Esophagus squamous epithelium (tissue), 5 donors: ENCODE measurements around the gene HEXIM2. TPM values are rescaled to one million over a fixed set of nuclear protein-coding genes. Genes with fewer than 3 reads are reported as not detected.

Source experiments
- DNase-seq: peaks from one replicate; lab custom pipeline; 2025; lab: John Stamatoyannopoulos, UW
- H3K27ac ChIP-seq, 4 donors: fragments of 200-600 bp; sonication (generic); one replicate each; pipeline ENCODE4 v1.5.1; 2016 to 2019; ENCODE audit warnings: mild to moderate bottlenecking in 1 of 4
- H3K27me3 ChIP-seq, 4 donors: fragments of 200-600 bp; sonication (generic); 1 replicate in 3 of 4; 2 replicates in 1 of 4; pipeline versions ENCODE4 v1.5.1 to v1.6.0; 2017 to 2021; ENCODE audit warnings: antibody characterized with exemption in 1 of 4
- H3K36me3 ChIP-seq, 3 donors: fragments of 200-600 bp; sonication (generic); one replicate each; pipeline ENCODE4 v1.5.1; 2016 to 2019
- H3K4me1 ChIP-seq, 3 donors: fragments of 200-600 bp; sonication (generic); one replicate each; pipeline ENCODE4 v1.5.1; 2017 to 2019
- H3K4me3 ChIP-seq, 4 donors: fragments of 200-600 bp; sonication (generic); 1 replicate in 3 of 4; 2 replicates in 1 of 4; pipeline ENCODE4 v1.5.1; 2016 to 2019; ENCODE audit warnings: mild to moderate bottlenecking in 2 of 4, moderate library complexity in 1 of 4
- H3K9me3 ChIP-seq, 3 donors: fragments of 200-600 bp; sonication (generic); one replicate each; pipeline ENCODE4 v1.5.1; 2016 to 2019
- CTCF ChIP-seq, 6 experiments: fragments of 450-650 bp in 4 of 6; fragments of 200-600 bp in 2 of 6; sonication (generic) in 2 of 6; IDR thresholded peaks; one replicate each; pipeline ENCODE4 v1.5.1; 2016 to 2019; ENCODE audit warnings: antibody characterized with exemption in 6 of 6, mild to moderate bottlenecking in 4 of 6, moderate library complexity in 4 of 6
- POLR2A ChIP-seq, 4 donors: fragments of 450-650 bp; IDR thresholded peaks; one replicate each; pipeline ENCODE4 v1.6.1; 2017; ENCODE audit warnings: antibody characterized with exemption in 4 of 4, mild to moderate bottlenecking in 4 of 4, moderate library complexity in 3 of 4
- WGBS, 2 donors: methylation state at CpG; one replicate each; pipeline ENCODE4 v1.1.5; 2018; 5-methylcytosine and 5-hydroxymethylcytosine counted together
- intact Hi-C: fragments of 100-400 bp; cut with DNase I; formaldehyde crosslinking; loops from one replicate; pipeline ENCODE4 v1.15.0; 2022
- total RNA-seq, 4 donors: library from RNA; depleted of rRNA; stranded (reverse); fragments of >200 nt; gene quantifications; one replicate each; pipeline ENCODE4 v1.1.0, GENCODE V29; 2016
- donor health status: DM: yes; HTN: yes; CAD: no.

HEXIM2 gene
- total RNA-seq, 4 donors from 2014 or later: 1.7 to 9.0 (median 4.9) TPM

- H3K4me1 ChIP-seq: peaks cover 16 to 73% (median 34%) of the 10 kb centered on the region in 3 donors
- intact Hi-C loops: no loop called here
- no peaks in the 10 kb centered on the region for H3K9me3 ChIP-seq
Observed at GRCh38 chr17:45149037-45149668, 12.5 kb upstream of the HEXIM2 start.

GRCh38 chr17:45149669-45150664 is 11.7 kb upstream of the HEXIM2 start:
- TF ChIP-seq POLR2A (IDR thresholded peaks at IDR 0.05) (no peak), CTCF (IDR thresholded peaks at IDR 0.05) (no peak)
- no peaks in the 10 kb centered on the region for H3K36me3 ChIP-seq
- 0 to 2% methylated on average over 38 to 48 of the region's 56 CpGs for WGBS, 2 donors
- no peaks in the 10 kb centered on the region for H3K9me3 ChIP-seq
- H3K27me3 ChIP-seq: no peaks in the 10 kb centered on the region
- H3K27ac ChIP-seq: peak overlapping the region; percentile 89 to 98 (median 94)
- H3K4me3 ChIP-seq: peak overlapping the region; percentile 53 to 90 (median 72)
- DNase-seq: no peak
- H3K4me1 ChIP-seq: peaks cover 8 to 73% (median 32%) of the 10 kb centered on the region in 3 donors
- intact Hi-C loops: no loop called here

More at GRCh38 chr17:45149037-45149668, 12.5 kb upstream of the HEXIM2 start:
- TF ChIP-seq CTCF (IDR thresholded peaks at IDR 0.05) (peak; percentile 61 to 91 (median 78)), POLR2A (IDR thresholded peaks at IDR 0.05) (peak in 1 of 4 donors; percentile 18)
- Histone ChIP-seq H3K27ac (peak overlapping the region; percentile 89 to 98 (median 94)), H3K36me3 (no peaks in the 10 kb centered on the region), H3K4me3 (peak overlapping the region; percentile 53 to 90 (median 72)), H3K27me3 (no peaks in the 10 kb centered on the region)
- 0% methylated on average over 5 to 23 of the region's 32 CpGs for WGBS, 2 donors
- DNase-seq: no peak

GRCh38 chr17:45150911-45151809 is 10.5 kb upstream of the HEXIM2 start:
- Histone ChIP-seq H3K27ac (peak overlapping the region; percentile 67 to 98 (median 92)), H3K9me3 (no peaks in the 10 kb centered on the region), H3K4me1 (peaks cover 16 to 73% (median 37%) of the 10 kb centered on the region in 3 donors), H3K27me3 (no peaks in the 10 kb centered on the region), H3K4me3 (peak overlapping the region; percentile 53 to 90 (median 72)), H3K36me3 (no peaks in the 10 kb centered on the region)
- TF ChIP-seq POLR2A (IDR thresholded peaks at IDR 0.05) (no peak), CTCF (IDR thresholded peaks at IDR 0.05) (no peak)
- 20 to 25% methylated on average over 8 of the region's 8 CpGs for WGBS, 2 donors
- DNase-seq: no peak
- intact Hi-C loops: no loop called here

GRCh38 chr17:45155029-45155428 is 6.6 kb upstream of the HEXIM2 start:
- WGBS, 2 donors: 58 to 74% methylated on average over 4 of the region's 4 CpGs

GRCh38 chr17:45155483-45155882 is 6.2 kb upstream of the HEXIM2 start:
- Histone ChIP-seq H3K27me3 (no peaks in the 10 kb centered on the region), H3K4me1 (peaks cover 31 to 90% (median 56%) of the 10 kb centered on the region in 3 donors), H3K36me3 (peaks cover 0 to 5% (median 0%) of the 10 kb centered on the region in 3 donors), H3K4me3 (no peak overlapping the region), H3K9me3 (no peaks in the 10 kb centered on the region), H3K27ac (peak overlapping the region; percentile 16 to 62 (median 46))
- no peak for TF ChIP-seq CTCF (IDR thresholded peaks at IDR 0.05)
- no peak for TF ChIP-seq POLR2A (IDR thresholded peaks at IDR 0.05)
- DNase-seq: no peak
- WGBS, 2 donors: 89 to 90% methylated on average over 2 of the region's 2 CpGs
- intact Hi-C loops: no loop called here

More at GRCh38 chr17:45155029-45155428, 6.6 kb upstream of the HEXIM2 start:
- DNase-seq: no peak
- Histone ChIP-seq H3K36me3 (peaks cover 0 to 5% (median 0%) of the 10 kb centered on the region in 3 donors), H3K4me1 (peaks cover 29 to 91% (median 56%) of the 10 kb centered on the region in 3 donors), H3K4me3 (no peak overlapping the region), H3K27ac (peak overlapping the region in 3 of 4 donors; percentile 41 to 62 (median 50)), H3K9me3 (no peaks in the 10 kb centered on the region), H3K27me3 (no peaks in the 10 kb centered on the region)
- TF ChIP-seq POLR2A (IDR thresholded peaks at IDR 0.05): no peak
- intact Hi-C loops: no loop called here
